GM08714 (cell line): ENCODE measurements around the gene MMP14.

Experiments used
- H3K4me3 ChIP-seq: fragments of 200-500 bp; sonication (Bioruptor generic); 2 replicates; pipeline ENCODE4 v1.5.1; 2014; ENCODE audit warnings: mild to moderate bottlenecking, low read length, inconsistent platforms
- ZNF274 ChIP-seq: IDR thresholded peaks from 2 replicates; pipeline ENCODE4 v1.6.1; 2012; ENCODE audit warnings: mild to moderate bottlenecking, low read depth, low read length

MMP14 gene

GRCh38 chr14:22807432-22808087 lies 28.8 kb upstream of the MMP14 start:
- TF ChIP-seq ZNF274, result no peak
- no peak overlapping the region for H3K4me3 ChIP-seq

GRCh38 chr14:22808388-22809209 lies 27.8 kb upstream of the MMP14 start:
- H3K4me3 ChIP-seq, result no peak overlapping the region
- TF ChIP-seq ZNF274, result no peak

GRCh38 chr14:22811722-22812121 lies 24.7 kb upstream of the MMP14 start:
- TF ChIP-seq ZNF274, result no peak
- H3K4me3 ChIP-seq, result peak overlapping the region; percentile 35; the same call in 1 of the 2 replicates

- TF ChIP-seq ZNF274, result no peak
Measured at GRCh38 chr14:22812744-22813143, 23.6 kb upstream of the MMP14 start.

GRCh38 chr14:22813145-22813544 lies 23.2 kb upstream of the MMP14 start:
- peak overlapping the region; percentile 1; the same call in 1 of the 2 replicates for H3K4me3 ChIP-seq
- no peak for TF ChIP-seq ZNF274

More at GRCh38 chr14:22812744-22813143, 23.6 kb upstream of the MMP14 start:
- peak overlapping the region; percentile 1; the same call in 1 of the 2 replicates for H3K4me3 ChIP-seq

GRCh38 chr14:22814373-22814772 lies 22.0 kb upstream of the MMP14 start:
- peak overlapping the region; percentile 13; the same call in 1 of the 2 replicates for H3K4me3 ChIP-seq
- TF ChIP-seq ZNF274, result no peak

GRCh38 chr14:22814941-22815713 lies 21.3 kb upstream of the MMP14 start, which contains the start of gene SLC7A7:
Gene SLC7A7, minus strand, starts transcription at chr14:22815435. Its CDS starts 2,037 bp downstream, at chr14:22813398.
- TF ChIP-seq ZNF274, result no peak

GRCh38 chr14:22819151-22819988 lies 17.0 kb upstream of the MMP14 start:
- peak overlapping the region; percentile 37; the same call in 1 of the 2 replicates for H3K4me3 ChIP-seq
- no peak for TF ChIP-seq ZNF274

More at GRCh38 chr14:22814941-22815713, 21.3 kb upstream of the MMP14 start, which contains the start of gene SLC7A7:
- peak within 1 kb of the TSS; percentile 13; the same call in 1 of the 2 replicates for H3K4me3 ChIP-seq

- TF ChIP-seq ZNF274, result no peak
- H3K4me3 ChIP-seq, result no peak overlapping the region
Measured at GRCh38 chr14:22820731-22821130, 15.7 kb upstream of the MMP14 start.

- no peak overlapping the region for H3K4me3 ChIP-seq
Measured at GRCh38 chr14:22821193-22822015, 15.0 kb upstream of the MMP14 start.

GRCh38 chr14:22822016-22822570 lies 14.3 kb upstream of the MMP14 start:
- H3K4me3 ChIP-seq, result peak overlapping the region; percentile 5; the same call in 1 of the 2 replicates
- TF ChIP-seq ZNF274, result no peak

More at GRCh38 chr14:22821193-22822015, 15.0 kb upstream of the MMP14 start:
- TF ChIP-seq ZNF274, result no peak

- H3K4me3 ChIP-seq, result peak overlapping the region; percentile 55; the same call in 1 of the 2 replicates
- TF ChIP-seq ZNF274, result no peak
Measured at GRCh38 chr14:22822571-22823098, 13.8 kb upstream of the MMP14 start.
